ENCODE measurements around the gene NEURL4.

- peak; percentile 66 for TF ChIP-seq POLR2AphosphoS5 (IDR thresholded peaks at IDR 0.05)
- TF ChIP-seq CTCF (IDR thresholded peaks at IDR 0.05), result peak in 3 of 4 experiments; percentile 29 to 76 (median 71)
Observed at GRCh38 chr17:7351665-7352502, 22.7 kb upstream of the NEURL4 start, which contains the start of gene KCTD11.

Data from gastroesophageal sphincter (tissue), 3 donors.